AG04450 (cell line): ENCODE data around the gene GPR27. TPM values are rescaled to one million over a fixed set of nuclear protein-coding genes. Genes with fewer than 3 reads are reported as not detected.

Source experiments
- CTCF ChIA-PET: fragments of 300-600, 350-600 bp; formaldehyde crosslinking; extraction: SDS; loops from one replicate; lab custom pipeline; 2022; ENCODE audit warnings: antibody characterized with exemption, inconsistent platforms; lab: Charles Lee
- POLR2A ChIA-PET: fragments of 350-600 bp; formaldehyde crosslinking; extraction: SDS; loops from one replicate; lab custom pipeline; 2021; ENCODE audit warnings: antibody characterized with exemption, inconsistent platforms; lab: Yijun Ruan, JAX
- DNase-seq: peaks from one replicate; pipeline ENCODE4 v3.0.0-alpha.2; 2011; ENCODE audit warnings: low read depth, low spot score
- H3K27ac ChIP-seq: one replicate; pipeline ENCODE4 v1.5.1; 2012; ENCODE audit warnings: low read depth, low read length, control low read depth
- H3K27me3 ChIP-seq: one replicate; pipeline ENCODE4 v1.6.0; 2012; ENCODE audit warnings: low read length; ENCODE audit not compliant: control insufficient read depth, insufficient read depth
- H3K4me3 ChIP-seq: 2 replicates; pipeline ENCODE4 v1.5.1; 2011; ENCODE audit warnings: mild to moderate bottlenecking, low read depth, low read length, control low read depth
- H3K9me3 ChIP-seq: 2 replicates; pipeline ENCODE4 v1.5.1; 2012; ENCODE audit warnings: low read length; ENCODE audit not compliant: control insufficient read depth, insufficient read depth
- polyA plus RNA-seq: library from polyadenylated mRNA; depleted of rRNA; stranded (reverse); fragments of >200 nt; gene quantifications from 2 replicates; pipeline ENCODE4 v1.2.3, GENCODE V29; 2011
- TF ChIP-seq, protein P1 (sequence below): IDR thresholded peaks from 2 replicates; pipeline ENCODE4 v1.5.1; 2011; ENCODE audit warnings: low read depth, low read length, control low read depth, inconsistent platforms

GPR27 gene
- polyA plus RNA-seq, 1 experiment: not detected

DNA sequence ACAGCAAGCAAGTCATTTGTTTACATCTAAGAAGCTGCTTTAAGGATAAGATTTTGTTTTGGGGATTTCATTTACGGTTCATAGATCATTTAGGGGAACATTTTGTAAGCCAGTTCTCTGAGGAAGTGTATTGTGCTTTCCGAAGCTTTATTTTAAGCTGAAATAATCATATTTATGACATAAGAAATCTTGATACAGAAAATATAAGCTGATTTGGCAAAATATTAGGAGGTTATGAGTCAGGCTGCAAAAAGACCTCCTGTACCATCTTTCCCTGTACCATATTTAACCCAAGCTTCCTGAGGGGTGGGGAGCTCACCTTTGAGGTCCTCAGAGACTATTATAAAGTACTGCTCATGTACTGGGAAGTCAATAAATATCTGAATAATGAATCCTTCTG lies 20.3 kb upstream of the GPR27 start:
- no peak for DNase-seq
- ChIA-PET POLR2A (no interaction called here), CTCF (interaction anchor here (1.1 kb wide), 1 partner anchor 22 kb away, joined by 6 read pairs; no protein-coding TSS in a partner anchor)
- H3K9me3 ChIP-seq: no peaks in the 10 kb centered on the region
- H3K4me3 ChIP-seq: no peak overlapping the region
- peaks cover 10% of the 10 kb centered on the region for H3K27me3 ChIP-seq
- no peak overlapping the region for H3K27ac ChIP-seq
- TF ChIP-seq, protein P1, sequence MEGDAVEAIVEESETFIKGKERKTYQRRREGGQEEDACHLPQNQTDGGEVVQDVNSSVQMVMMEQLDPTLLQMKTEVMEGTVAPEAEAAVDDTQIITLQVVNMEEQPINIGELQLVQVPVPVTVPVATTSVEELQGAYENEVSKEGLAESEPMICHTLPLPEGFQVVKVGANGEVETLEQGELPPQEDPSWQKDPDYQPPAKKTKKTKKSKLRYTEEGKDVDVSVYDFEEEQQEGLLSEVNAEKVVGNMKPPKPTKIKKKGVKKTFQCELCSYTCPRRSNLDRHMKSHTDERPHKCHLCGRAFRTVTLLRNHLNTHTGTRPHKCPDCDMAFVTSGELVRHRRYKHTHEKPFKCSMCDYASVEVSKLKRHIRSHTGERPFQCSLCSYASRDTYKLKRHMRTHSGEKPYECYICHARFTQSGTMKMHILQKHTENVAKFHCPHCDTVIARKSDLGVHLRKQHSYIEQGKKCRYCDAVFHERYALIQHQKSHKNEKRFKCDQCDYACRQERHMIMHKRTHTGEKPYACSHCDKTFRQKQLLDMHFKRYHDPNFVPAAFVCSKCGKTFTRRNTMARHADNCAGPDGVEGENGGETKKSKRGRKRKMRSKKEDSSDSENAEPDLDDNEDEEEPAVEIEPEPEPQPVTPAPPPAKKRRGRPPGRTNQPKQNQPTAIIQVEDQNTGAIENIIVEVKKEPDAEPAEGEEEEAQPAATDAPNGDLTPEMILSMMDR: no peak

DNA sequence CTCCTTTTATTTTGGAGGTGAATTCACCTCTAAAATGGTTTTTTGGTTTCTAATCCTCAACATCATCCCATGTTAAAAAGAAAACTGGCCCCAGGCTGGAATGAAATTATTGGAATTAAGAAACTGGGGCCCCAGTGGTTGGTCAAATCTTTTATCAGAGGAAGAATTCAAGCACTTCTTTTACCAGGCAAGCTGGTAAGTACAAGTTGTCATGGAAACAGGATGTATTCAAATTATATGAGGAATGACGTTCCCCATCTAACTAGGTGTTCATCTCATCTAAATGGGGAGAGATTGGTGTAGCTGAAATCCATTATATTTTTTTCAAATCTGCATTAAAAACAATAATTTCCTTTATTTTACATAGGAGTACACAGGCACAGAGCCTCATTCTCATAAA lies 18.8 kb upstream of the GPR27 start:
- Histone ChIP-seq H3K27me3 (peaks cover 10% of the 10 kb centered on the region), H3K27ac (no peak overlapping the region), H3K4me3 (no peak overlapping the region), H3K9me3 (no peaks in the 10 kb centered on the region)
- POLR2A ChIA-PET: no interaction called here
- no peak for DNase-seq
- TF ChIP-seq, protein P1: no peak
- CTCF ChIA-PET: no interaction called here

DNA sequence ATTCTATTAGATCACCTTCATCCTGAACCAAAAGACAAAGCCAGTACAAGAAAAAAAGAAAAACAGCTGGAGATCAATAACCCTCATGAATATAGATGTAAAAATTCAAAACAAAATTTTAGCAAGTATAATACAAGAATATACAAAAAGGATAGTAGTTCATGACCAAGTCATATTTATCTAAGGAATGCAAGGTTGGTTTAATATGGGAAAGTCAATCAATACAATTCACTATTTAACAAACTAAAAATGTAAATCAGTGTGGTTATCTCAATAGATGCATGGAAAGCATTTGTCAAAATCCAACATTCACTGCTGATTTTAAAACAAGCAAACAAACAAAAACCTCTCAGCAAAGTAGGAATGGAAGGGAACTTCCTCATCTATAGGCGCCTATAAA lies 11.0 kb upstream of the GPR27 start:
- CTCF ChIA-PET: interaction anchor here (2.0 kb wide), 1 partner anchor 12 kb away, joined by 5 read pairs; no protein-coding TSS in a partner anchor
- TF ChIP-seq, protein P1: no peak
- H3K9me3 ChIP-seq: peaks cover 3% of the 10 kb centered on the region
- no peaks in the 10 kb centered on the region for H3K27me3 ChIP-seq
- no peak overlapping the region for H3K27ac ChIP-seq
- H3K4me3 ChIP-seq: no peak overlapping the region
- POLR2A ChIA-PET: no interaction called here
- DNase-seq: no peak

DNA sequence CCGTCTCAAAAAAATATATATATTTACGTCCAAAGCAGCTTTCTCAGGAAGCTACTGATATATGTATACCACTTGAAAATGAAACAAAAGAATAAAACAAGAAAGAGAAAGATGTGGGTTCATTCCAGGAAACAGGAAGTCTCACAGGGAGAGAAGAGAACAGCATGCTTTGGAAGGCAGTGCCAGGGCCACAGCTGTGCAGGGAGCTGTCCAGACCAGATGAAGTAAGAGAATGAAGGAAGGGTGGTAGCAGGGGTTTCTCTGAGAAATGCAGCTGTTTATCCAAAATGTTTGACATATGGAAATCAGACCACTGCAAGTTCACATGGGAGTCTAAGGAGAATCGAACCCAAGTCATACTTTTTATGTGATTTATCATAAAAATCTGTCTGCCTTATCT lies 8.9 kb upstream of the GPR27 start:
- Histone ChIP-seq H3K4me3 (no peak overlapping the region), H3K27me3 (peaks cover 3% of the 10 kb centered on the region), H3K9me3 (peaks cover 3% of the 10 kb centered on the region), H3K27ac (no peak overlapping the region)
- POLR2A ChIA-PET: no interaction called here
- CTCF ChIA-PET: interaction anchor here (1.0 kb wide), 1 partner anchor 15 kb away, joined by 4 read pairs; no protein-coding TSS in a partner anchor
- no peak for DNase-seq
- TF ChIP-seq, protein P1: no peak

DNA sequence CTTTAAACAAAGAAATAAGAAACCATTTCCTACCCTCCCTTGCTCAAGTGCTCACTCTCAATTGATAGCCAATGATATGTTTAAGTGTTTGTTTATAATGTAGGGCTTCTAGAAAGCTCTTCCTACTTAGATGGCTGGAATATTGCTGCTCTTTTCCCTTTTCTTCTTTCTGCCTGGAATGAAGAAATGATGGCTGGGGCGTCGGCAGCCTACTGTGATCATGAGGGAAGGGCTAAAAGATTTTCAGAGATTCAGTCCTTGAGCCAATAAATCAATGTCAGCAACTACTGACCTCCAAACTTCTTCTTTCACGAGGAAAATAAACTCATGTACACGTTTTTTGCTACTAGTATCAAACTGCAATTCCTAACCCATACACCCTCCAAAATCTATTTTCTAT lies 2.1 kb upstream of the GPR27 start:
- DNase-seq: no peak
- ChIA-PET CTCF (interaction anchor here (2.1 kb wide), 1 partner anchor 22 kb away, joined by 6 read pairs; no protein-coding TSS in a partner anchor), POLR2A (no interaction called here)
- TF ChIP-seq, protein P1: no peak
- peaks cover 35% of the 10 kb centered on the region for H3K27me3 ChIP-seq
- H3K9me3 ChIP-seq: no peaks in the 10 kb centered on the region
- H3K27ac ChIP-seq: no peak overlapping the region
- no peak overlapping the region for H3K4me3 ChIP-seq
